ENCODE measurements around the gene PPP1R13B.

The PPP1R13B gene

GRCh38 chr14:103716091-103716801 is 131.1 kb downstream of the PPP1R13B start:
- DNase-seq (peak; percentile 17), ATAC-seq (replicated peaks) (peak in 1 of 2 donors; percentile 0)
- Mint-ChIP-seq H3K36me3 (peaks cover 11 to 12% of the 10 kb centered on the region in 2 donors), H3K9me3 (no peaks in the 10 kb centered on the region), H3K4me3 (peak overlapping the region; percentile 94 to 99), H3K27ac (peak overlapping the region; percentile 22), H3K27me3 (no peaks in the 10 kb centered on the region), H3K4me1 (peaks cover 32 to 63% of the 10 kb centered on the region in 2 donors)

GRCh38 chr14:103715052-103716000 is 132.0 kb downstream of the PPP1R13B start, which contains the start of the genes XRCC3 and ZFYVE21:
Gene XRCC3, minus strand, starts transcription at chr14:103715451. Its CDS starts 4,364 bp downstream, at chr14:103711087.
Gene ZFYVE21, plus strand, starts transcription at chr14:103715810. Its CDS starts 32 bp downstream, at chr14:103715842.
- peak; percentile 95 to 96 for ATAC-seq (replicated peaks)
- no peaks in the 10 kb centered on the region for H3K27me3 Mint-ChIP-seq
- H3K27ac Mint-ChIP-seq: peak within 1 kb of the TSS; percentile 93
- H3K9me3 Mint-ChIP-seq: no peaks in the 10 kb centered on the region
- DNase-seq: peak; percentile 100
- peak within 1 kb of the TSS; percentile 94 to 99 for H3K4me3 Mint-ChIP-seq
- peaks cover 33 to 68% of the 10 kb centered on the region in 2 donors for H3K4me1 Mint-ChIP-seq
- H3K36me3 Mint-ChIP-seq: peaks cover 11 to 15% of the 10 kb centered on the region in 2 donors

- DNase-seq (no peak), ATAC-seq (replicated peaks) (no peak)
- Mint-ChIP-seq H3K27ac (peak overlapping the region; percentile 93), H3K4me1 (peaks cover 29 to 68% of the 10 kb centered on the region in 2 donors), H3K27me3 (no peaks in the 10 kb centered on the region), H3K9me3 (no peaks in the 10 kb centered on the region), H3K4me3 (peak overlapping the region; percentile 94 to 99), H3K36me3 (peaks cover 17 to 20% of the 10 kb centered on the region in 2 donors)
Observed at GRCh38 chr14:103714063-103714724, 133.2 kb downstream of the PPP1R13B start.

- Mint-ChIP-seq H3K9me3 (no peaks in the 10 kb centered on the region), H3K27ac (peak overlapping the region; percentile 93), H3K36me3 (peaks cover 23 to 26% of the 10 kb centered on the region in 2 donors), H3K4me3 (peak overlapping the region; percentile 94 to 99), H3K4me1 (peaks cover 29 to 62% of the 10 kb centered on the region in 2 donors), H3K27me3 (no peaks in the 10 kb centered on the region)
- no peak for ATAC-seq (replicated peaks)
- DNase-seq: no peak
Observed at GRCh38 chr14:103713304-103714062, 133.9 kb downstream of the PPP1R13B start.

- H3K4me1 Mint-ChIP-seq: peaks cover 29 to 55% of the 10 kb centered on the region in 2 donors
- ATAC-seq (replicated peaks) (no peak), DNase-seq (no peak)
- peaks cover 30 to 31% of the 10 kb centered on the region in 2 donors for H3K36me3 Mint-ChIP-seq
- no peaks in the 10 kb centered on the region for H3K27me3 Mint-ChIP-seq
- no peaks in the 10 kb centered on the region for H3K9me3 Mint-ChIP-seq
- peak overlapping the region in 1 of 2 donors; percentile 28 for H3K4me3 Mint-ChIP-seq
- H3K27ac Mint-ChIP-seq: peak overlapping the region; percentile 93
Observed at GRCh38 chr14:103712633-103713247, 134.6 kb downstream of the PPP1R13B start.

GRCh38 chr14:103711516-103712431 is 135.6 kb downstream of the PPP1R13B start:
- Mint-ChIP-seq H3K36me3 (peaks cover 30 to 32% of the 10 kb centered on the region in 2 donors), H3K4me1 (peaks cover 24 to 45% of the 10 kb centered on the region in 2 donors), H3K4me3 (no peak overlapping the region), H3K27ac (peak overlapping the region; percentile 42), H3K27me3 (no peaks in the 10 kb centered on the region), H3K9me3 (no peaks in the 10 kb centered on the region)
- DNase-seq: no peak
- no peak for ATAC-seq (replicated peaks)

- ATAC-seq (replicated peaks) (no peak), DNase-seq (no peak)
- Mint-ChIP-seq H3K4me3 (no peak overlapping the region), H3K4me1 (peaks cover 21 to 41% of the 10 kb centered on the region in 2 donors), H3K36me3 (peaks cover 30 to 32% of the 10 kb centered on the region in 2 donors), H3K27me3 (no peaks in the 10 kb centered on the region), H3K27ac (no peak overlapping the region), H3K9me3 (no peaks in the 10 kb centered on the region)
Observed at GRCh38 chr14:103710771-103711377, 136.5 kb downstream of the PPP1R13B start.

GRCh38 chr14:103709814-103710213 is 137.6 kb downstream of the PPP1R13B start:
- H3K36me3 Mint-ChIP-seq: peaks cover 30 to 34% of the 10 kb centered on the region in 2 donors
- no peaks in the 10 kb centered on the region for H3K27me3 Mint-ChIP-seq
- ATAC-seq (replicated peaks) (no peak), DNase-seq (no peak)
- no peak overlapping the region for H3K4me3 Mint-ChIP-seq
- peak overlapping the region; percentile 31 for H3K27ac Mint-ChIP-seq
- peaks cover 23 to 41% of the 10 kb centered on the region in 2 donors for H3K4me1 Mint-ChIP-seq
- no peaks in the 10 kb centered on the region for H3K9me3 Mint-ChIP-seq

GRCh38 chr14:103708750-103709187 is 138.6 kb downstream of the PPP1R13B start:
- Mint-ChIP-seq H3K4me3 (peak overlapping the region in 1 of 2 donors; percentile 13), H3K27me3 (no peaks in the 10 kb centered on the region), H3K36me3 (peaks cover 36 to 38% of the 10 kb centered on the region in 2 donors), H3K4me1 (peaks cover 22 to 39% of the 10 kb centered on the region in 2 donors), H3K27ac (peak overlapping the region; percentile 77), H3K9me3 (no peaks in the 10 kb centered on the region)
- DNase-seq: no peak
- no peak for ATAC-seq (replicated peaks)

- ATAC-seq (replicated peaks): no peak
Observed at GRCh38 chr14:103707329-103708263, 139.8 kb downstream of the PPP1R13B start.

More at GRCh38 chr14:103707329-103708263, 139.8 kb downstream of the PPP1R13B start:
- H3K4me1 Mint-ChIP-seq: peaks cover 20 to 36% of the 10 kb centered on the region in 2 donors
- H3K4me3 Mint-ChIP-seq: peak overlapping the region in 1 of 2 donors; percentile 13
- peaks cover 38 to 43% of the 10 kb centered on the region in 2 donors for H3K36me3 Mint-ChIP-seq
- no peaks in the 10 kb centered on the region for H3K27me3 Mint-ChIP-seq
- no peak for DNase-seq
- H3K27ac Mint-ChIP-seq: peak overlapping the region; percentile 82
- H3K9me3 Mint-ChIP-seq: no peaks in the 10 kb centered on the region

Data from stimulated activated naive B cell treated with anti-CD40 and anti-IgM and Interleukin-4, amounts not matched to agents 10 μg/mL and 1 μg/mL and 100 μg/mL, for 72 hours (primary cell).